ENCODE data around the gene COL18A1.
"Not testable (repeated sequence)": the region's sequence is repeated elsewhere in the genome, so short reads cannot be mapped to it uniquely, and the experiment has no call there.

The COL18A1 gene

DNA sequence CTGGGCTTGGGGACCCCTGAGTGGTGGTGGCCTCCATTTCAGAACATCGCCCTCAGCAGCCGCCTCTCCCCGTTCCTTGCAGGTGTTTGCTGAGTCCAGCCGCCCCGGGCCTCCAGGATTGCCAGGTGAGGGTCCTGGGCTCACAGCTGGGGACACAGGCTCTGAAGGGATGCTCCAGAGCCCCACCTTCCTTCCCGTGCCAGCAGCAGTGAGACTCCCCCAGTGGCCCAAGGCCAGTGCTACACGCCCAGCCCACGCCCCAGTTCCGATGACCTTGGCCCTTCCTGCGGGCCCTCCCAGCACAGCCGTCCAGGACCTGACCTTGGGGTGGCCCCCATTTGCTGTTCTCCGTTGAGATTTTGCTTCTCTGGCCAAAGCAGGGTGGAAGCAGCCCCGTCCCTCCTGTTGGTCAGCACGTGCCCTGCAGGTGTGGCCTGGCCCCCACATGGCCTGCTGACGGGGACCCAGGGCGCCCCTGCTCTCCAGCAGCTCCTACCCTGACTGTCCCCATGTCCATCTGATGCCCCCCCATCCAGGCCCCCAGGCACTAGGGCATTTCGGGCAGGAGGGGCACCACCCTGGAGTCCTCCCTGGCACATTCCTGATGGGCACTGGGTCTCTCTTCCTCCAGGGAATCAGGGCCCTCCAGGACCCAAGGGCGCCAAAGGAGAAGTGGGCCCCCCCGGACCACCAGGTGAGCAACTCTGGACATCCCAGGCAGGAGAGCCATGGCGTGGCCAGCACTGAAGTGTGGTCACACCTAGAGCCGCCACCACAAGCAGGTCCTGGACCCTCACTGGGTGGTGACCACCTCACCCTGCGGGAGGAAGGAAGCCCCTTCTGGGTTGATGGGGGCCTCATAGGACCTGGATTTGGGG, 92.2 kb downstream of the COL18A1 start:
- DNase-seq (ENCODE audit: insufficient read length, low spot score) (no peak), FAIRE-seq (no peak)
- TF ChIP-seq, protein P1, sequence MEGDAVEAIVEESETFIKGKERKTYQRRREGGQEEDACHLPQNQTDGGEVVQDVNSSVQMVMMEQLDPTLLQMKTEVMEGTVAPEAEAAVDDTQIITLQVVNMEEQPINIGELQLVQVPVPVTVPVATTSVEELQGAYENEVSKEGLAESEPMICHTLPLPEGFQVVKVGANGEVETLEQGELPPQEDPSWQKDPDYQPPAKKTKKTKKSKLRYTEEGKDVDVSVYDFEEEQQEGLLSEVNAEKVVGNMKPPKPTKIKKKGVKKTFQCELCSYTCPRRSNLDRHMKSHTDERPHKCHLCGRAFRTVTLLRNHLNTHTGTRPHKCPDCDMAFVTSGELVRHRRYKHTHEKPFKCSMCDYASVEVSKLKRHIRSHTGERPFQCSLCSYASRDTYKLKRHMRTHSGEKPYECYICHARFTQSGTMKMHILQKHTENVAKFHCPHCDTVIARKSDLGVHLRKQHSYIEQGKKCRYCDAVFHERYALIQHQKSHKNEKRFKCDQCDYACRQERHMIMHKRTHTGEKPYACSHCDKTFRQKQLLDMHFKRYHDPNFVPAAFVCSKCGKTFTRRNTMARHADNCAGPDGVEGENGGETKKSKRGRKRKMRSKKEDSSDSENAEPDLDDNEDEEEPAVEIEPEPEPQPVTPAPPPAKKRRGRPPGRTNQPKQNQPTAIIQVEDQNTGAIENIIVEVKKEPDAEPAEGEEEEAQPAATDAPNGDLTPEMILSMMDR (IDR thresholded peaks at IDR 0.05; ENCODE audit: insufficient read depth, missing control alignments): no peak

DNA sequence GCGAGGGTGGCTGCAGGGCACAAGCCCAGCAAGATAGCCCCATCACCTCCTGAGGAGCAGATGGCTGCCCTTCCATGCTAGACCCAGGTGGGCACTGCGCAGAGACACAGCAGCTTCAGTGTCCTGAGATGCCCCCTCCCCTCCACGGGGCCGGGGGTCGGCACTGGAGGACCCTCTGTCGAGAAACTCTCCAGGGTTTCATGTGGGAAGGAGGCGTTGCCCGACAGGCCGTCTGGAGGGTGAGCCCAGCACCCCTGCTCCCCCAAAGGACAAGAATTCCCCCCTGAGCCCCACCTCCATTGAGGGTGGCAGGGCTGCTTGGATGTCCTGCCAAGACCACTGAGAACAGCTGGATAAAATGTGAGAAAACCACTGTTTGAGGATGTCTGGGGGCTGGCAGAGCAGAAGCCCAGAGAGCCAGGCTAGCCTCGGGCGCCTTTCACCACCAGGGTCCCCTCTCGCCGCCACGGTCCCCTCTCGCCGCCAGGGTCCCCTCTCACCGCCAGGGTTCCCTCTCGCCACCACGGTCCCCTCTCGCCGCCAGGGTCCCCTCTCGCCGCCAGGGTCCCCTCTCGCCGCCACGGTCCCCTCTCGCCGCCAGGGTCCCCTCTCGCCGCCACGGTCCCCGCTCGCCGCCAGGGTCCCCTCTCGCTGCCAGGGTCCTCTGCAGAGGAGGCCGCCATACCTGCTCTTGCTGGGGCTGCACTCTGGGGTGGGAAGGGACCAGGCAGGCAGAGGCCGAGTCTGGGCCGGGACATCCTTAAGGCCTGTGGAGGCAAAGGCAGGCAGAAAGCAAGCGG, 93.1 kb downstream of the COL18A1 start:
- TF ChIP-seq, protein P1 (IDR thresholded peaks at IDR 0.05; ENCODE audit: insufficient read depth, missing control alignments): no peak
- FAIRE-seq (no peak), DNase-seq (ENCODE audit: insufficient read length, low spot score) (no peak)

DNA sequence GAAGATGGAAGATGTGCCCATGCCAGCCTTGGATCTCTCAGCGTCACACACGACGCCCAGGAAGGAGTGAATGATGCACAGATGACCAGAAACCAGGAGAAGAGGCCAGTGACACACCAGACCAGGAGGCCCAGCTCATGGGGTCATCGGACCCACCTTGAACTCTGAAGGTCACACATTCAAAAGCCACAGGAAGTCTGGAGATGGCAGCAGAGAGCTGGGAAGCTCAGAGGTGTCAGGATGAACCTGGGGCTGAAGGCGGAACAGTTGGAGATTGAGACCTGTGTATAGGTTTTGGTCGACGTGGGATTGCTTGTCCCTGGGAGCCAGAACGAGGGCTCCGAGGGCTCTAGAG, 93.7 kb downstream of the COL18A1 start:
- DNase-seq (ENCODE audit: insufficient read length, low spot score): no peak
- FAIRE-seq: no peak
- TF ChIP-seq, protein P1 (IDR thresholded peaks at IDR 0.05; ENCODE audit: insufficient read depth, missing control alignments): no peak

DNA sequence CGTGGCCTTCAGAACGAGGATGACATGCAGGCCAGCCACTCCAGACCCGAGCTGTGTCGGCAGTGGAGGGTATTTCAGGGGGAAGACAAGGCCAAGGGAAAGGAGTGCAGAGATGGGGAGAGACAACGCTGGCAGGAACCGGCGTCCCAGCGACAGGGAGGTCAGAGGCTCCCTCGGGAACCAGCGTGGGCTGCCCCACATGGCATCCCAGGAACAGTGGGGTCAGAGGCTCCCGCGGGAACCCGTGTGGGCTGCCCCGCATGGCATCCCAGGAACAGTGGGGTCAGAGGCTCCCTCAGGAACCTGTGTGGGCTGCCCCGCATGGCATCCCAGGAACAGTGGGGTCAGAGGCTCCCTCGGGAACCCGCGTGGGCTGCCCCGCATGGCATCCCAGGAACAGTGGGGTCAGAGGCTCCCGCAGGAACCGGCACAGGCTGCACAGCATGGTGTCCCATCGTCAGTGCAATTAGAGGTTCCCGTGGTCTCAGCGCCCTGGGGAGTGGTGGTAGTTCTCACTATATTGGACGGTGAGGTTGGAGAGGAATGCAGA, 94.3 kb downstream of the COL18A1 start:
- FAIRE-seq (no peak), DNase-seq (ENCODE audit: insufficient read length, low spot score) (no peak)
- TF ChIP-seq, protein P1 (IDR thresholded peaks at IDR 0.05; ENCODE audit: insufficient read depth, missing control alignments): no peak

DNA sequence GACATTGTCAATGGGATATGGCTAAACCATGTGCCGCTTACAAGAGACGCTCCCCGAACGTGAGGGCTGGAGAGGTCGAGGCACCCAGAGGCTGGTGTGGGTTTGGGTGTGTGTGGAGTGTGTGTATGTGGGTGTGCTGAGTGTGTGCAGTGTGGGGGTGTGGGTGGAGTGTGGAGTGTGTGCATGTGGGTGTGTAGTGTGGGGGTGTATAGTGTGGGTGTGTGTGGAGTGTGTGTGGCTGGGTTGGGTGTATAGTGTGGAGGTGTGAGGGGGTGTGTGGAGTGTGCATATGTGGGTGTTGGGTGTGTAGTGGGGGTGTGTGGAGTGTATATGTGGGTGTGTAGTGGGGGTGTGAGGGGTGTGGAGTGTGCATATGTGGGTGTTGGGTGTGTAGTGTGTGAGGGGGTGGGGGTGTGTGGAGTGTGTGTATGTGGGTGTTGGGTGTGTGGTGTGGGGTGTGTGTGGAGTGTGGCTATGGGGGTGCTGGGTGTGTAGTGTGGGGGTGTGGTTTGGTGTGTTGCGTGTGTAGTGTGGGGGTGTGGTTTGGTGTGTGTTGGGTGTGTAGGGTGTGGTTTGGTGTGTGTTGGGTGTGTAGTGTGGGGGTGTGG, 95.1 kb downstream of the COL18A1 start:
- FAIRE-seq (no peak), DNase-seq (ENCODE audit: insufficient read length, low spot score) (no peak)
- TF ChIP-seq, protein P1 (IDR thresholded peaks at IDR 0.05; ENCODE audit: insufficient read depth, missing control alignments): no peak

DNA sequence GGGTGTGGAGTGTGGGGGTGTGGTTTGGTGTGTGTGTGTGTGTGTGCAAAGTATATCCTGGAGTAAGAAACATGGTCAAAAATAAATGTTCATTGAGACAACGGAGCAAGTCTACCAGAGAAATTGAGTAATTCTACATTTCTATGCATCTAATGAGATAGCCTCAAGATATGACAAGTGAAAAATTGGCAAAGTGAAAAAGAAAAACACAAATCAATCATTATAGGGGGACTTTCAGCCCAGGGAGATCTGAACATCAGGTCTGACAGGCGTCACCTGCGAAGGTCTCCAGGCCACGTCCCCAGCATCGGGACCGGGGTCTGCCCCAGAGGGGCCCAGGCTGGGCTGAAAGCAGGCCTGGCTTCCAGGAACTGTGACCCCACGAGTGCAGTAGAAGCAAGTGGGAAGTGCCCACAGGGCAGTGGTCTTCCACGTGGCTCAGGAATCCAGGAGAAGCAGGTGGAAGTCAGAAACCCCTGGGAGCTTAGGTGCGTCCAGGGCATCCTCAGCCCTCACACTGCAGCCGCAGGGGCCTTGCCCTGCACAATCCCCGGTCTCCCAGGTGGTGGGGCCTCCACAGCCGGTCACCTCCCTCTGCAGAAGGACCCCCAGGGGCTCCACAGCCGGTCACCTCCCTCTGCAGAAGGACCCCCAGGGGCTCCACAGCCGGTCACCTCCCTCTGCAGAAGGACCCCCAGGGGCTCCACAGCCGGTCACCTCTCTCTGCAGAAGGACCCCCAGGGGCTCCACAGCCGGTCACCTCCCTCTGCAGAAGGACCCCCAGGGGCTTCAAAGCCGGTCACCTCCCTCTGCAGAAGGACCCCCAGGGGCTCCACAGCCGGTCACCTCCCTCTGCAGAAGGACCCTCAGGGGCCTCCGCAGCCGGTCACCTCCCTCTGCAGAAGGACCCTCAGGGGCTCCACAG, 96.4 kb downstream of the COL18A1 start:
- FAIRE-seq; DNase-seq (ENCODE audit: insufficient read length, low spot score): not testable (repeated sequence)

Data from D721Med (cell line).